Activated CD8-positive, alpha-beta memory T cell treated with anti-CD3 and anti-CD28 coated beads, Interleukin-2, amount 50 U/mL, for 48 hours (primary cell): ENCODE measurements around the gene HIPK2.
"Not testable (repeated sequence)": the region's sequence is repeated elsewhere in the genome, so short reads cannot be mapped to it uniquely, and the experiment has no call there.

Experiments
- DNase-seq: peaks from one replicate; pipeline ENCODE4 v3.0.0-alpha.2; 2020

Gene HIPK2

GRCh38 chr7:139692723-139693122 lies 85.1 kb downstream of the HIPK2 start:
- DNase-seq = no peak

- no peak for DNase-seq
These were observed 86.5 kb downstream of the HIPK2 start for GRCh38 chr7:139691253-139691781.

DNA sequence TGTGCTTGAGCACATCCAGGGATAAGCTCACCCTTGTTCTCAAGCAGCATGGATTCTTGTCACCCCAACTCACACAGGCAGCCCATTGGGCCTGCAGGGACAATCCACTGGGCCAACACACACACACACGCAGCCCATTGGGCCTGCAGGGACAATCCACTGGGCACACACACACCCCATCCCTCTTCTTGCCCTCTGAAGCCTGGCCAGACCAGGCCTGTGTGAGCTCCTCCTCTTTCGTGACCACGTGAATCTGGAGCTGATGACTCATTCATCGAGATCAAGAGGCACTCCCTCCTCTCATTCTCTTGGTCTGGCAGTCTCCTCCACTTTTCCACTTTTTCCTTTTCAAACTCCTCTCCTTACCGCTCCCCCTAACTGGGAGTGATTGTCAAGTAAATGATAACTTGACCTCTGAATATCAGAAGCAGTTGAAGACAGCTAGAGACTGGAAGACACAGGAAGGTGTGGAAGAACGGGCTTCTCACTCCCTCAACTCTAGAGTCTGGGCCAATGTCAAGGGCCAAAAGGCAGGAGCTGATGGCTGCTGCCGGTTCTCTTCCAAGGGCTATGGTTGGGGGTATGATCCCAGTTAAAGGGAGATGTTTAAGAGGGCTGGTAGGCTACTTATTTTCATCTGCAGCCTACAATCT lies 89.7 kb downstream of the HIPK2 start:
- DNase-seq = no peak

DNA sequence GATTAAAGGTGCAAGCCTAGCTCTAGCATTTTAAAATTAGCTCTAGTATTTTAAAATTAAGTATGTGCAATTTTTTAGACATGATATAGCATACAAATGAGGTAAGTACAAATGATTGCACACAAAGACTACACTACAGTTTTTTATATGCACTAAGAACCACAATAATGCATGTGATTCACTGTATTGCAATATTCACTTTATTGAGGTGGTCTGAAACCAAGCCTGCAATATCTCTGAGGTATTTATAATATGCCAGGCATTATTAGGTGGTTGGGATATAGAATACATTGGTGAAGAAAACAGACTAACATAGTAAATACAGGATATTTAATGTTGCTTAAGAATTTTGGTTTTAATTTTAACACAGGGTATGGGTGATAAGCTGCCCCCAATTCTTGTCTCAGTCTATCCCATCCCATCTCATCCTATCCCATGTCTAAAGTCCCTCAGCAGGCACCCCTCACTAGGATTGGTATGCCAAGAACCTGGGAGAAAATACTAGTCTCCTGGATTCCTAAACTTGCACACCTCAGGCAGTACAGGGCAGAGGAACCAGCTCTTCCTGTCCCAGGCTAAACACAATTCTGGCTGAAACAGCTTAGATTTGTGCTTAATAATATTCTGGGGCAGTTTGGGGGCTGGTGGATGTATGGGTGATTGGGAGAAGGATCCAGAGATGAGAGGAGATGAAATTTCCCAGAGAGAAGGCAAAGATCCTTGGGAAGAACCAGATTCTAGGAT lies 90.4 kb downstream of the HIPK2 start:
- no peak for DNase-seq

GRCh38 chr7:139683137-139683921 lies 94.5 kb downstream of the HIPK2 start:
- no peak for DNase-seq

DNA sequence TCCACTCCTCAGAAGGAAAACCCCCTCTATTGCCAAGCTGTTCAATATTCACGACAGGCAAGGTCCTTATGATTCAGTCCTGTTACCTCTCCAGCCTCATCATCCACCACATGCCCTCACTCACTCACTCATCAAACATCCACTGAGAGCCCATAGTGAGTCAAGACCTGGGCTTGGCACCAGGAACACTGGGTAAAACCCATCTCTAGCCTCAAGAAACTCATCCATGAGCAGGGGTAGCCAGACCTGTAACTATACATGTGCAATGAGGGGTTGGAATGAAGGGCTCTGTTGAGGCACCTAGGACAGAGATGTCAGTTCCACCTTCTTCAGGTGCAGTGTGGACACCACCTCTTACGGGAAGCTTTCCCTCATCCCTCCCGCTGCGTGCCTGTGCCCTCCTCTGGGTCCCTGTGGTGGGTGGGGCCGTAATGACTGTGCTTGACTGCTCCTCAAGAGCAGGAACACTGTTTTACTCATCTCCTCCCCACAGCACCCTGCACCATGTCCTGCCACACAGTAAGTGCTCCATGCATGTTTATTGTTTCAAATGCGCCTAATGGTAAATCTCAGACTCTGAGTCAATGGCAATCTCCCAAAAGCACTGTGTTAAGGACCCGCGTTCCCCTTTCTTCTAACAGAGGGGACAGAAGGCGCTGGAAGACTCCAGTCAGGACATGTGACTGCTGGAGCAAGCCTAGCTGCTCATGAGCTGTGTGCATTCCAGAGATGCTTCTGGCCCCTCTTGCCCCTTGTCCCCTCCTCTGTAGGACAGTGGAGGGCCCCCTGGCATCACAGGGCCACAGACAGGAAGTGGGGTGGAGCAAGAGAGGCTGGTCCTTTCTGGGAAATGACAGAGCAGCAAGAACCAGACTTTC lies 95.4 kb downstream of the HIPK2 start:
- peak; percentile 78 for DNase-seq

- peak; percentile 66 for DNase-seq
These were observed 96.0 kb downstream of the HIPK2 start for GRCh38 chr7:139681812-139682135.

DNA sequence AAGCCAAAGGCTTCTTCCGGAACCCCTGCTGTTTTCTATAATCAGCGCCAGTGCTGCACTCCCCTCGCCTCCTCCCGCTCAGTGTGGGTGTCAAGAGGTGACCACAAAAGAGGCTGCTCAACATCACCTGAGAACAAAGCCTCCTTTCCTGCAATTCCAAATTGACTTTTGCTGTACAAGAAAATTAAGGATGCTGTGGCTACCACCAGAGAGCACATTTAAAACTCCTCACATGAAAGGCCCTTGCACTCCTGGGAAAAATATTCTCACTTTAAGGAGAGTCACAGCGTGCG lies 96.4 kb downstream of the HIPK2 start:
- DNase-seq = no peak

DNA sequence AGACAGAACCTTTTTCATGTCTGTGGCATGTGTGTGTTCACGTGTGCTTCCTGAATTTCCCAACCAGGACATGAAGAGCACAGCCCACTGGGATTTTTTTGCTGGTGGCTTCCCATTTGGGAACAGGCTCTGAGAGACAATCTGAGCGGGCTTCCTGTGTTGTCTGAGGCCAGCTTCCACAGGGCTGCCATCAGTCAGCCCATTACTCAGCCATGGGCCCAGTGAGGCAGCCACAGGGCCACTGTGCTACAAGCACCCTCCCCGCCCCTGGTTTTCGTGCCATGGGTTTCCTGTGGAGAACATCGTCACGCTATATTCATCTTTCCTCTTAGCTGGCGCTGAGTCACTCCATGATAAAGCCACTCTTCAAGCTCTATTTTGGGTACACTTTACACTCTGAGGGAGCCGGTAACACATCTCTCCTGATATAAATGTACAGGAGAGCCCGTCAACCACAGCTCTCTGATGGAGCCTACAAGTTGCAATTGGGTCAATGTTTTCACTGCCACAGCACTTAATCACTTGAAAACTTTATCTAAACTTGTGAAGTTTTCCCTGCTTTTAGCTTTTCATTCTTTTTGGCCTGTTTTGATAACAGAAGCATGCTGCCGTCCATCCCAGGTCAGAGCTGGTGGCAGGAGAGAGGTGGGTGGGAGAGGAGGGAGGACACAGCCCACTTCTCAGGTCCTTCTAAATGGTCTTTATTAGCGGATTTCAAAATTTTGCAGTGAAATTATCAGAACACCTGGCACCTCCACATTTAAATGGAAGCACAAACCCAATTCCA lies 96.9 kb downstream of the HIPK2 start:
- DNase-seq = peak; percentile 86

GRCh38 chr7:139679731-139680594 lies 97.8 kb downstream of the HIPK2 start:
- DNase-seq = no peak

DNA sequence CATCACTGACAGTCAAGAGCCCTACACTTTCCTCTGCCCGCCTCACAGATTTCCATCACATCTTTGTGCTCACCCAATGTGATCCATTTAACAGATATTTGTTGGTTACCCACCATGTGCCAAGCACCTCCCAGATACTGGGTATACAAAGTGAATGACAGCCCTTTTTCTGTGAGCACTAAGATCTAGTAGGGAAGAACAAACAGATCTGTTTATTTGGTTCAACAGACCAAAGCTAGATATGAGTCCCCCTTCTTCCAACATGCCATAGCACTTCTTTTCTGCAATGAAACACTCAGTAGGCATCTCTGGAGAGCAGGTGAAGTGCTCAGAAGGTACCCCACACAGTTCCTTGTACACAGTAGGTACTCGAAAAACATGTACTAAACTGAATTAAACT lies 101.4 kb downstream of the HIPK2 start:
- DNase-seq = no peak

GRCh38 chr7:139675127-139676125 lies 102.4 kb downstream of the HIPK2 start:
- DNase-seq = no peak

GRCh38 chr7:139674752-139675126 lies 103.1 kb downstream of the HIPK2 start:
- no peak for DNase-seq

DNA sequence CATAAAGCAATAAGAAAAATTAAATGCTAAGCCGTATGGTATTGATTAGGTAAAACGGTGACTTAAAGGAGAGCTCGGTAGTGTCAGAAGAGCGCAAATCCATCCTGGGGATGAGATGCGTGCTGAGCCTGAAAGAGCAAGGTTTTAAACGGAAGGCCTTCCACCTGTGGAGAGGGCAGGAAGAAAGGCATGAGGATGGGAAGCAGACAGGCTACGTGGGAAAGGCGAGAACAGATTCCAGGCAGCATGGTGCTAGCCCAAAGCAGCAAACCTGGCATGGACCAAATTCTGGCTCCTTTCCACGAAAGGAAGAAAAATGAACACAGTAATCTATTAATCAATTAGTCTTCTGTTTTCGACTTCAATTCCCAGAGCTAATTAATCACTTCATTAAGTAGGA lies 103.5 kb downstream of the HIPK2 start:
- no peak for DNase-seq

- no peak for DNase-seq
These were observed 104.0 kb downstream of the HIPK2 start for GRCh38 chr7:139673762-139674161.

DNA sequence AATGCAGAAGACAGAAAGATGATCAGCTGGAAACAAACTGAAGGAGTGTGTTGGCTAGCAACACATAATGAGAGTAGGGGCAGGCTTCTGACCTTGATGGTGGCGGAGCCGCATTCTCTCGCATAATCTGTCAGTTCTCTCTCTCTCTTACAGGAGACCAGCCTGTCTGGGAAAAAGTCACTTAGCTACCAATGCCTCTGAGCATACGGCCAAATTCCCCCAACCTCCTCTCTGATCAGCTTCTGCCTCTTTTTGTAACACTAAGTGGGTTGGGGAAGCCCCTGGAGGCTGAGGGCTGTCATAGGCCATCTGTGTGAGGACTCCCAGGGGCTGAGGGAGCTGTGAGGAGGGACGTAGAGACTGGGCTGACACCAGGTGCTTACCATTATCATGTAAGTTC lies 104.6 kb downstream of the HIPK2 start:
- DNase-seq = peak; percentile 68

GRCh38 chr7:139671967-139672366 lies 105.8 kb downstream of the HIPK2 start:
- DNase-seq = no peak

DNA sequence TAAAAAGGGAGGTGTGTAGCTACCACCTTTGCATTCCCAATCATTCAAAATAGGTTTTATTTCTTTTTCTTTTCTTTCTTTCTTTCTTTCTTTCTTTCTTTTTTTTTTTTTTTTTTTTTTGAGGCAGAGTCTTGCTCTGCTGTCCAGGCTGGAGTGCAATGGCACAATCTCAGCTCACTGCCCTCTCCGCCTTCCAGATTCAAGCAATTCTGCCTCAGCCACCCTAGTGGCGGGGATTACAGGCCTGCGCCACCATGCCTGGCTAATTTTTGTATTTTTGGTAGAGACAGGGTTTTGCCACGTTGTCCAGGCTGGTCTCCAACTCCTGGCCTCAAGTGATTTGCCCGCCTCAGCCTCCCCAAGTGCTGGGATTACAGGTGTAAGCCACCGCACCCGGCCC lies 107.1 kb downstream of the HIPK2 start:
- DNase-seq = not testable (repeated sequence)

GRCh38 chr7:139669106-139670061 lies 108.4 kb downstream of the HIPK2 start:
- DNase-seq = no peak
